NCI-H82 treated with DMSO at 0.1 percent for 48 hours (cell line): ENCODE results near the gene SLC25A48.
A peak's percentile ranks its signal among the peaks of the same experiment; 100 is the strongest.

Source experiments
- DNase-seq: peaks from one replicate; lab custom pipeline; 2025; ENCODE audit not compliant: unreplicated experiment; lab: John Stamatoyannopoulos, UW

Gene SLC25A48

GRCh38 chr5:135880801-135881200 is 46.3 kb downstream of the SLC25A48 start:
- DNase-seq: no peak

- DNase-seq: no peak
These were observed 46.8 kb downstream of the SLC25A48 start for GRCh38 chr5:135881244-135881643.

GRCh38 chr5:135881819-135882218 is 47.4 kb downstream of the SLC25A48 start:
- no peak for DNase-seq

- DNase-seq: no peak
These were observed 48.6 kb downstream of the SLC25A48 start for GRCh38 chr5:135883026-135883425.

GRCh38 chr5:135883441-135883840 is 49.0 kb downstream of the SLC25A48 start:
- DNase-seq: no peak

GRCh38 chr5:135885031-135885430 is 50.6 kb downstream of the SLC25A48 start:
- no peak for DNase-seq

GRCh38 chr5:135886136-135886535 is 51.7 kb downstream of the SLC25A48 start:
- DNase-seq: no peak

- peak; percentile 27 for DNase-seq
These were observed 53.0 kb downstream of the SLC25A48 start for GRCh38 chr5:135887447-135887864.

GRCh38 chr5:135887881-135888614 is 53.6 kb downstream of the SLC25A48 start:
- no peak for DNase-seq

GRCh38 chr5:135890296-135890695 is 55.8 kb downstream of the SLC25A48 start:
- no peak for DNase-seq

GRCh38 chr5:135890867-135891266 is 56.4 kb downstream of the SLC25A48 start:
- no peak for DNase-seq

GRCh38 chr5:135891268-135891667 is 56.8 kb downstream of the SLC25A48 start:
- DNase-seq: no peak

- DNase-seq: no peak
These were observed 57.3 kb downstream of the SLC25A48 start for GRCh38 chr5:135891791-135892190.

- no peak for DNase-seq
These were observed 59.8 kb downstream of the SLC25A48 start for GRCh38 chr5:135894276-135894675.

- no peak for DNase-seq
These were observed 60.3 kb downstream of the SLC25A48 start for GRCh38 chr5:135894789-135895188.

GRCh38 chr5:135895474-135896006 is 61.1 kb downstream of the SLC25A48 start, which contains the start of gene IL9:
IL9 (minus strand) TSS chr5:135895841; CDS start chr5:135895816, 25 bp downstream.
- DNase-seq: no peak

- no peak for DNase-seq
These were observed 64.2 kb downstream of the SLC25A48 start for GRCh38 chr5:135898651-135899050.

GRCh38 chr5:135900276-135900675 is 65.8 kb downstream of the SLC25A48 start:
- DNase-seq: no peak

- no peak for DNase-seq
These were observed 67.2 kb downstream of the SLC25A48 start for GRCh38 chr5:135901633-135902032.

- DNase-seq: no peak
These were observed 70.7 kb downstream of the SLC25A48 start for GRCh38 chr5:135905144-135905543.

GRCh38 chr5:135913713-135914626 is 79.5 kb downstream of the SLC25A48 start:
- DNase-seq: no peak
